GM21526 (cell line): ENCODE data around the gene RAB30.

Experiments used
- ATAC-seq: cut with Tn5 transposase; IDR thresholded peaks from one replicate; pipeline ENCODE4 v1.9.1; 2021; ENCODE audit warnings: moderate library complexity; ENCODE audit not compliant: unreplicated experiment, low FRiP score

The RAB30 gene

GRCh38 chr11:83071567-83072349 is at the start of gene RAB30:
TSS of gene RAB30 (minus strand) at chr11:83071897. CDS start at chr11:82997316, 74,581 bp downstream.
- peak; percentile 94 for ATAC-seq

- no peak for ATAC-seq
These were observed 48.6 kb upstream of the RAB30 start for GRCh38 chr11:83120327-83120726.

- no peak for ATAC-seq
These were observed 47.5 kb upstream of the RAB30 start for GRCh38 chr11:83119216-83119615.

GRCh38 chr11:83118814-83119213 is 47.1 kb upstream of the RAB30 start:
- ATAC-seq: no peak

- no peak for ATAC-seq
These were observed 44.4 kb upstream of the RAB30 start for GRCh38 chr11:83116015-83116641.

GRCh38 chr11:83115551-83115950 is 43.9 kb upstream of the RAB30 start:
- no peak for ATAC-seq

GRCh38 chr11:83115026-83115425 is 43.3 kb upstream of the RAB30 start:
- ATAC-seq: no peak

- ATAC-seq: no peak
These were observed 41.2 kb upstream of the RAB30 start for GRCh38 chr11:83112886-83113285.

GRCh38 chr11:83105168-83105567 is 33.5 kb upstream of the RAB30 start:
- ATAC-seq: no peak

- ATAC-seq: no peak
These were observed 31.1 kb upstream of the RAB30 start for GRCh38 chr11:83102834-83103233.

GRCh38 chr11:83097429-83098075 is 25.9 kb upstream of the RAB30 start:
- no peak for ATAC-seq

GRCh38 chr11:83093634-83094033 is 21.9 kb upstream of the RAB30 start:
- ATAC-seq: no peak

GRCh38 chr11:83092488-83093384 is 21.0 kb upstream of the RAB30 start:
- ATAC-seq: no peak

- no peak for ATAC-seq
These were observed 17.3 kb upstream of the RAB30 start for GRCh38 chr11:83088965-83089364.

GRCh38 chr11:83087035-83087434 is 15.3 kb upstream of the RAB30 start:
- no peak for ATAC-seq

- no peak for ATAC-seq
These were observed 8.1 kb upstream of the RAB30 start for GRCh38 chr11:83079820-83080219.

GRCh38 chr11:83078269-83078668 is 6.6 kb upstream of the RAB30 start:
- ATAC-seq: no peak

- no peak for ATAC-seq
These were observed 2.2 kb upstream of the RAB30 start for GRCh38 chr11:83073884-83074283.

- ATAC-seq: no peak
These were observed 1.6 kb upstream of the RAB30 start for GRCh38 chr11:83073258-83073657.

GRCh38 chr11:83072350-83073242 is 899 bp upstream of the RAB30 start:
- no peak for ATAC-seq
